ENCODE results near the gene KRTAP10-7.
"Not testable (repeated sequence)": the region's sequence is repeated elsewhere in the genome, so short reads cannot be mapped to it uniquely, and the experiment has no call there.

- TF ChIP-seq, protein P1, sequence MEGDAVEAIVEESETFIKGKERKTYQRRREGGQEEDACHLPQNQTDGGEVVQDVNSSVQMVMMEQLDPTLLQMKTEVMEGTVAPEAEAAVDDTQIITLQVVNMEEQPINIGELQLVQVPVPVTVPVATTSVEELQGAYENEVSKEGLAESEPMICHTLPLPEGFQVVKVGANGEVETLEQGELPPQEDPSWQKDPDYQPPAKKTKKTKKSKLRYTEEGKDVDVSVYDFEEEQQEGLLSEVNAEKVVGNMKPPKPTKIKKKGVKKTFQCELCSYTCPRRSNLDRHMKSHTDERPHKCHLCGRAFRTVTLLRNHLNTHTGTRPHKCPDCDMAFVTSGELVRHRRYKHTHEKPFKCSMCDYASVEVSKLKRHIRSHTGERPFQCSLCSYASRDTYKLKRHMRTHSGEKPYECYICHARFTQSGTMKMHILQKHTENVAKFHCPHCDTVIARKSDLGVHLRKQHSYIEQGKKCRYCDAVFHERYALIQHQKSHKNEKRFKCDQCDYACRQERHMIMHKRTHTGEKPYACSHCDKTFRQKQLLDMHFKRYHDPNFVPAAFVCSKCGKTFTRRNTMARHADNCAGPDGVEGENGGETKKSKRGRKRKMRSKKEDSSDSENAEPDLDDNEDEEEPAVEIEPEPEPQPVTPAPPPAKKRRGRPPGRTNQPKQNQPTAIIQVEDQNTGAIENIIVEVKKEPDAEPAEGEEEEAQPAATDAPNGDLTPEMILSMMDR (IDR thresholded peaks at IDR 0.05): not testable (repeated sequence)
- not testable (repeated sequence) for TF ChIP-seq POLR2A (IDR thresholded peaks at IDR 0.05)
Observed at GRCh38 chr21:44600118-44600978, at the start of gene KRTAP10-7.

Data from right lobe of liver (tissue), 4 donors.